ENCODE measurements around the gene ZNRF3.
A peak's percentile ranks its signal among the peaks of the same experiment; 100 is the strongest.
"Not testable (repeated sequence)": the region's sequence is repeated elsewhere in the genome, so short reads cannot be mapped to it uniquely, and the experiment has no call there.

ZNRF3 gene

GRCh38 chr22:28884747-28885350 lies 1.5 kb downstream of the ZNRF3 start:
- DNase-seq (ENCODE audit: low spot score) = peak; percentile 35

GRCh38 chr22:28885939-28886338 lies 2.6 kb downstream of the ZNRF3 start:
- no peak for DNase-seq (ENCODE audit: low spot score)

- DNase-seq (ENCODE audit: low spot score) = not testable (repeated sequence)
Measured at GRCh38 chr22:28886679-28887078, 3.3 kb downstream of the ZNRF3 start.

GRCh38 chr22:28887725-28888459 lies 4.5 kb downstream of the ZNRF3 start:
- no peak for DNase-seq (ENCODE audit: low spot score)

- no peak for DNase-seq (ENCODE audit: low spot score)
Measured at GRCh38 chr22:28889478-28890024, 6.2 kb downstream of the ZNRF3 start.

GRCh38 chr22:28891156-28891733 lies 7.9 kb downstream of the ZNRF3 start:
- DNase-seq (ENCODE audit: low spot score) = no peak

GRCh38 chr22:28892175-28892731 lies 8.9 kb downstream of the ZNRF3 start:
- DNase-seq (ENCODE audit: low spot score) = no peak

- DNase-seq (ENCODE audit: low spot score) = no peak
Measured at GRCh38 chr22:28893810-28894209, 10.4 kb downstream of the ZNRF3 start.

GRCh38 chr22:28894334-28894733 lies 11.0 kb downstream of the ZNRF3 start:
- peak; percentile 64 for DNase-seq (ENCODE audit: low spot score)

GRCh38 chr22:28894807-28895206 lies 11.4 kb downstream of the ZNRF3 start:
- no peak for DNase-seq (ENCODE audit: low spot score)

- peak; percentile 74 for DNase-seq (ENCODE audit: low spot score)
Measured at GRCh38 chr22:28896611-28897010, 13.2 kb downstream of the ZNRF3 start.

- no peak for DNase-seq (ENCODE audit: low spot score)
Measured at GRCh38 chr22:28898233-28898629, 14.9 kb downstream of the ZNRF3 start.

- peak; percentile 66 for DNase-seq (ENCODE audit: low spot score)
Measured at GRCh38 chr22:28899199-28899853, 16.0 kb downstream of the ZNRF3 start.

- no peak for DNase-seq (ENCODE audit: low spot score)
Measured at GRCh38 chr22:28900379-28900925, 17.1 kb downstream of the ZNRF3 start.

- DNase-seq (ENCODE audit: low spot score) = no peak
Measured at GRCh38 chr22:28902490-28902889, 19.1 kb downstream of the ZNRF3 start.

- peak; percentile 29 for DNase-seq (ENCODE audit: low spot score)
Measured at GRCh38 chr22:28903080-28903479, 19.7 kb downstream of the ZNRF3 start.

GRCh38 chr22:28903729-28904128 lies 20.4 kb downstream of the ZNRF3 start:
- DNase-seq (ENCODE audit: low spot score) = no peak

- DNase-seq (ENCODE audit: low spot score) = peak; percentile 36
Measured at GRCh38 chr22:28904211-28904896, 21.0 kb downstream of the ZNRF3 start.

GRCh38 chr22:28905256-28905832 lies 22.0 kb downstream of the ZNRF3 start:
- DNase-seq (ENCODE audit: low spot score) = no peak

GRCh38 chr22:28906312-28906711 lies 22.9 kb downstream of the ZNRF3 start:
- no peak for DNase-seq (ENCODE audit: low spot score)

Measured in kidney tubule cell (primary cell).